ENCODE measurements around the gene FGGY. TPM values are rescaled to one million over a fixed set of nuclear protein-coding genes. Genes with fewer than 3 reads are reported as not detected.

FGGY gene
- total RNA-seq, 1 donor from 2014 or later, result 18.2 TPM

DNA sequence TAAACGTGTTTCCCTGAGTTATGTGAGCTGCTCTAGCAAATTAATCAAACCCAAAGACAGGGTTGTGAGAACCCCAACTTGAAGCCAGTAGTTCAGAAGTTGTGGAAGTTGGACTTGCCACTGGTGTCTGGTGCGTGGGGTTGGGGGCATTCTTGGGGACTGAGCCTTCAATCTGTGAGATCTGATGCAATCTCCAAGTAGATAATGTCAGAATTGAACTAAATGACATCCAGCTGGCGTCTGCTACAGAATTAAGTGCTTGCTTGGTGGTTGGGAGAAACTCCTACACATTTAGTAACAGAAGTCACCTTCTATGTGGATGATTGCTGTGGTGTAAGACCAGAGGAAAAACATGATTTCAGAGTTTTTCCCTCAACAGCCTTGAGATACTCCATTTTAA, 207.4 kb downstream of the FGGY start:
- no peak overlapping the region for H3K27ac Mint-ChIP-seq

DNA sequence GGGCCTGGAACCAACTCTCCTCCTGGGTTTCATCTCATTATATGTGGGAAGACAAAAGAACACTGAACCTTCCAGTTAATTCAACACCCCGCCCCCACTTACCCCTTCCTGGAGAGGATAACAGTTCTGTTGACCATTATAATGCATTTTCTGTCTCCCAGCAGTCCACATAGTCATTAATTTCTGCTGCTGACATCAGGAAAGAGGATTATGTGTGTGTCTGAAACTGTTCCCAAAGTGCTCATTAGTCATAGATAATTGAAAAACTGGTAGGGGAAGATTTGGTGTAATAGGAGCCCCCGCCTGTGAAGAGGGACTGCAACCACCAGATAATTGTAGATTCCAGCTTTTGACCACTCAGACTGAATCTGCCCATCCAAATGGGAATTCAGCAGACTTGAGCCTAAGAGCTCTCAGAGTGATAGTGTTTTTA, 208.7 kb downstream of the FGGY start:
- Mint-ChIP-seq H3K4me3 (ENCODE audit: low read depth) (no peak overlapping the region), H3K27ac (no peak overlapping the region), H3K27me3 (no peaks in the 10 kb centered on the region), H3K4me1 (ENCODE audit: low read depth) (peaks cover 3% of the 10 kb centered on the region), H3K9me3 (ENCODE audit: low read depth) (no peaks in the 10 kb centered on the region), H3K36me3 (ENCODE audit: insufficient read depth) (peaks cover 2% of the 10 kb centered on the region)
- no peak for DNase-seq (ENCODE audit: low spot score, unreplicated experiment)
- TF ChIP-seq, protein P1, sequence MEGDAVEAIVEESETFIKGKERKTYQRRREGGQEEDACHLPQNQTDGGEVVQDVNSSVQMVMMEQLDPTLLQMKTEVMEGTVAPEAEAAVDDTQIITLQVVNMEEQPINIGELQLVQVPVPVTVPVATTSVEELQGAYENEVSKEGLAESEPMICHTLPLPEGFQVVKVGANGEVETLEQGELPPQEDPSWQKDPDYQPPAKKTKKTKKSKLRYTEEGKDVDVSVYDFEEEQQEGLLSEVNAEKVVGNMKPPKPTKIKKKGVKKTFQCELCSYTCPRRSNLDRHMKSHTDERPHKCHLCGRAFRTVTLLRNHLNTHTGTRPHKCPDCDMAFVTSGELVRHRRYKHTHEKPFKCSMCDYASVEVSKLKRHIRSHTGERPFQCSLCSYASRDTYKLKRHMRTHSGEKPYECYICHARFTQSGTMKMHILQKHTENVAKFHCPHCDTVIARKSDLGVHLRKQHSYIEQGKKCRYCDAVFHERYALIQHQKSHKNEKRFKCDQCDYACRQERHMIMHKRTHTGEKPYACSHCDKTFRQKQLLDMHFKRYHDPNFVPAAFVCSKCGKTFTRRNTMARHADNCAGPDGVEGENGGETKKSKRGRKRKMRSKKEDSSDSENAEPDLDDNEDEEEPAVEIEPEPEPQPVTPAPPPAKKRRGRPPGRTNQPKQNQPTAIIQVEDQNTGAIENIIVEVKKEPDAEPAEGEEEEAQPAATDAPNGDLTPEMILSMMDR (IDR thresholded peaks at IDR 0.05; ENCODE audit: unreplicated experiment), result no peak

More for the DNA sequence above, 207.4 kb downstream of the FGGY start:
- Mint-ChIP-seq H3K4me3 (ENCODE audit: low read depth) (no peak overlapping the region), H3K36me3 (ENCODE audit: insufficient read depth) (peaks cover 2% of the 10 kb centered on the region), H3K4me1 (ENCODE audit: low read depth) (peaks cover 15% of the 10 kb centered on the region), H3K27me3 (no peaks in the 10 kb centered on the region), H3K9me3 (ENCODE audit: low read depth) (no peaks in the 10 kb centered on the region)
- TF ChIP-seq, protein P1 (IDR thresholded peaks at IDR 0.05; ENCODE audit: unreplicated experiment), result no peak
- DNase-seq (ENCODE audit: low spot score, unreplicated experiment), result no peak

DNA sequence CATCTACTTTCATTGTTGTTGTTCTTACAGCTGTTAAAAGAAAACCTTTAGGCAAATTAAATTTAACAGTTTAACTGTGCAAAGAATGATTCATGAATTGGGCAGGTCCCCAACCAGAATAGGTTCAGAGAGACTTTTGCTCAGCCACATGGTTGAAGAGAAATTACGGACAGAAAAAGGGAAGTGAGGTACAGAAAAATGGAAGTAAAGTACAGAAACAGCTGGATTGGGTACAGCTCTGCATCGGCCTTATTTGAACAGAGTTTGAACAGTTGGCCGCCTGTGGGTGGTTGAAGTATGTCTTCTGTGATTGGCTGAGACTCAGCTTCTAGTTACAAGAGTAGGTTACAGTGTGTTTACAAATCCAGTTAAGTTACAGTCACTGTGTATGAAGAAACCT, 210.1 kb downstream of the FGGY start:
- no peak overlapping the region for H3K27ac Mint-ChIP-seq
- TF ChIP-seq, protein P1 (IDR thresholded peaks at IDR 0.05; ENCODE audit: unreplicated experiment), result no peak
- DNase-seq (ENCODE audit: low spot score, unreplicated experiment), result no peak
- no peak overlapping the region for H3K4me3 Mint-ChIP-seq (ENCODE audit: low read depth)
- peaks cover 5% of the 10 kb centered on the region for H3K4me1 Mint-ChIP-seq (ENCODE audit: low read depth)
- H3K27me3 Mint-ChIP-seq, result no peaks in the 10 kb centered on the region
- H3K9me3 Mint-ChIP-seq (ENCODE audit: low read depth), result no peaks in the 10 kb centered on the region
- H3K36me3 Mint-ChIP-seq (ENCODE audit: insufficient read depth), result peaks cover 2% of the 10 kb centered on the region

DNA sequence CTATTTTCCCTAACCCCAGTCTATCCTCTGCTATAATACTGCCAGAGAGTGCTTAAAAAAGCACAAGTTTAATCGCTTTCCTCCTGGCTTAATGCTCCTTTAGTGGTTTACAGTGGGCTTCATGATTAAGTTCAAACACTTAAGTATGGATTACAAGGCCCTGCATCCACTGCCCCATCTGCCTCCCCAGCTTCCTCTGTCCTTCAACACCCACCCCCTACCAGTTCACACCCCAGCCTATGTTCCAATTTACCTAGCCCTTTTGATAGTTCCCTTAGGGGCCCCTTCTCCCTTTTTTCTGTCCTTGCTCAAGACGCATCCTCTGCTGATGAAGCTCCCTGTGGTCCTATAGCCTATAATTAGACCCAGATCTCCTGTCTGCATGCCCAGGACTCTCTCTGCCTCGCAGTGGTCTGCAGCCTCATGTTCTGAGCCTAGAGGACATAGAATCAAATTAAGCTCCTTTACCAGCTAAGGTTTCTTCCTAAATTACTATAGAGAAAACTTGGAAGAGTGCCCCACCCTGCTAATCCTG, 212.5 kb downstream of the FGGY start:
- TF ChIP-seq, protein P1 (IDR thresholded peaks at IDR 0.05; ENCODE audit: unreplicated experiment), result no peak
- no peak for DNase-seq (ENCODE audit: low spot score, unreplicated experiment)
- H3K27ac Mint-ChIP-seq, result no peak overlapping the region
- no peaks in the 10 kb centered on the region for H3K9me3 Mint-ChIP-seq (ENCODE audit: low read depth)
- peaks cover 2% of the 10 kb centered on the region for H3K36me3 Mint-ChIP-seq (ENCODE audit: insufficient read depth)
- peaks cover 6% of the 10 kb centered on the region for H3K4me1 Mint-ChIP-seq (ENCODE audit: low read depth)
- H3K27me3 Mint-ChIP-seq, result no peaks in the 10 kb centered on the region
- H3K4me3 Mint-ChIP-seq (ENCODE audit: low read depth), result no peak overlapping the region

DNA sequence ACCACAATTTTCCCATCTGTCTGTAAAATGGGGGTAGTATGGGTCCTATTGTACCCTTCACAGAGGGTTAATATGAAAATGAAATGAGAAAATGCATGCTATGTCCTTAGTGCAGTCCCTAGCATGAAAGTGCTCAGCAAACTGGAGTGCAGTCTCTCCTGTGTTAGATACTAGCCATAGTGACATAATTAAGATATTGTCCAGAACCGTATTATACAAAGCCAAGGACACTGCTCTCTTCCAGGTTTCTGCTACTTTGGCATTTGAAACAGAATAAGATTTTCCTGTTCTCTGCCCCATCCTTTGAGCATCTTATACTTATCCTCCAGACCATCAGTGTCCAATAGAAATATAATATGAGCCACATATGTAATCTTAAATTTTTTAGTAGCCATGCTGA, 213.4 kb downstream of the FGGY start:
- H3K4me3 Mint-ChIP-seq (ENCODE audit: low read depth), result no peak overlapping the region
- H3K27ac Mint-ChIP-seq, result no peak overlapping the region
- H3K9me3 Mint-ChIP-seq (ENCODE audit: low read depth), result no peaks in the 10 kb centered on the region
- peaks cover 6% of the 10 kb centered on the region for H3K4me1 Mint-ChIP-seq (ENCODE audit: low read depth)
- peaks cover 3% of the 10 kb centered on the region for H3K36me3 Mint-ChIP-seq (ENCODE audit: insufficient read depth)
- DNase-seq (ENCODE audit: low spot score, unreplicated experiment), result no peak
- TF ChIP-seq, protein P1 (IDR thresholded peaks at IDR 0.05; ENCODE audit: unreplicated experiment), result no peak
- no peaks in the 10 kb centered on the region for H3K27me3 Mint-ChIP-seq
